Uterus (tissue), 4 donors: ENCODE data around the gene THSD7B. TPM values are rescaled to one million over a fixed set of nuclear protein-coding genes. Genes with fewer than 3 reads are reported as not detected.
"Not testable (repeated sequence)": the region's sequence is repeated elsewhere in the genome, so short reads cannot be mapped to it uniquely, and the experiment has no call there.

Source experiments
- DNase-seq, 2 donors: peaks; one replicate each; pipeline ENCODE4 v3.0.0-alpha.2; 2019 to 2020
- H3K27ac ChIP-seq, 2 donors: fragments of 200-600 bp; sonication (generic); 1 replicate in 1 of 2; 2 replicates in 1 of 2; pipeline ENCODE4 v1.5.1; 2016 to 2018
- H3K27me3 ChIP-seq, 2 donors: fragments of 200-600 bp; sonication (generic); one replicate each; pipeline ENCODE4 v1.5.1; 2018 to 2019; ENCODE audit warnings: control low read depth in 1 of 2
- H3K36me3 ChIP-seq, 2 donors: fragments of 200-600 bp; sonication (generic); one replicate each; pipeline ENCODE4 v1.5.1; 2019; ENCODE audit warnings: control low read depth in 1 of 2
- H3K4me1 ChIP-seq, 2 donors: fragments of 200-600 bp; sonication (generic); one replicate each; pipeline ENCODE4 v1.5.1; 2018 to 2019; ENCODE audit warnings: control low read depth in 1 of 2
- H3K4me3 ChIP-seq, 2 donors: fragments of 200-600 bp; sonication (generic); 1 replicate in 1 of 2; 2 replicates in 1 of 2; pipeline ENCODE4 v1.5.1; 2018 to 2019; ENCODE audit warnings: mild to moderate bottlenecking in 1 of 2
- H3K9me3 ChIP-seq, 2 donors: fragments of 200-600 bp; sonication (generic); one replicate each; pipeline ENCODE4 v1.5.1; 2019; ENCODE audit warnings: control low read depth in 1 of 2
- CTCF ChIP-seq, 4 experiments: fragments of 200-600 bp in 2 of 4; fragments of 450-650 bp in 2 of 4; sonication (generic) in 2 of 4; IDR thresholded peaks; one replicate each; pipeline ENCODE4 v1.5.1; 2016 to 2019; ENCODE audit warnings: antibody characterized with exemption in 4 of 4, mild to moderate bottlenecking in 2 of 4, moderate library complexity in 1 of 4
- POLR2A ChIP-seq, 2 donors: fragments of 450-650 bp; IDR thresholded peaks; one replicate each; pipeline ENCODE4 v1.6.1; 2016; ENCODE audit warnings: antibody characterized with exemption in 2 of 2, mild to moderate bottlenecking in 1 of 2, moderate library complexity in 1 of 2
- intact Hi-C: fragments of 100-400 bp; cut with DNase I; formaldehyde crosslinking; loops from one replicate; pipeline ENCODE4 v1.15.1; 2023; ENCODE audit warnings: low total_unique reads
- total RNA-seq, 4 donors: library from RNA; depleted of rRNA in 3 of 4; stranded (reverse); fragments of >200 nt in 3 of 4; gene quantifications; one replicate each; pipeline versions ENCODE4 v1.1.0 to v1.2.4, GENCODE V29; 2014 to 2023
- donor health status: DM: yes; HTN: yes; CAD: no.

THSD7B gene
- total RNA-seq, 4 donors from 2014 or later: 0.26 to 9.6 (median 0.67) TPM; not detected in 1

- Histone ChIP-seq H3K36me3 (no peaks in the 10 kb centered on the region), H3K4me3 (no peak overlapping the region), H3K4me1 (no peaks in the 10 kb centered on the region), H3K9me3 (no peaks in the 10 kb centered on the region), H3K27me3 (no peaks in the 10 kb centered on the region), H3K27ac (no peak overlapping the region)
- TF ChIP-seq CTCF (IDR thresholded peaks at IDR 0.05) (no peak), POLR2A (IDR thresholded peaks at IDR 0.05) (no peak)
- no peak for DNase-seq
- intact Hi-C loops: no loop called here
Observed at GRCh38 chr2:137693534-137693933, 928.2 kb downstream of the THSD7B start.

- H3K9me3 ChIP-seq: peaks cover 0 to 2% of the 10 kb centered on the region in 2 donors
- DNase-seq: no peak
- no peak for TF ChIP-seq CTCF (IDR thresholded peaks at IDR 0.05)
- no peak for TF ChIP-seq POLR2A (IDR thresholded peaks at IDR 0.05)
- no peaks in the 10 kb centered on the region for H3K36me3 ChIP-seq
- H3K27me3 ChIP-seq: no peaks in the 10 kb centered on the region
- H3K4me3 ChIP-seq: no peak overlapping the region
- no peak overlapping the region for H3K27ac ChIP-seq
- intact Hi-C loops: no loop called here
- H3K4me1 ChIP-seq: no peaks in the 10 kb centered on the region
Observed at GRCh38 chr2:137696916-137697315, 931.6 kb downstream of the THSD7B start.

DNA sequence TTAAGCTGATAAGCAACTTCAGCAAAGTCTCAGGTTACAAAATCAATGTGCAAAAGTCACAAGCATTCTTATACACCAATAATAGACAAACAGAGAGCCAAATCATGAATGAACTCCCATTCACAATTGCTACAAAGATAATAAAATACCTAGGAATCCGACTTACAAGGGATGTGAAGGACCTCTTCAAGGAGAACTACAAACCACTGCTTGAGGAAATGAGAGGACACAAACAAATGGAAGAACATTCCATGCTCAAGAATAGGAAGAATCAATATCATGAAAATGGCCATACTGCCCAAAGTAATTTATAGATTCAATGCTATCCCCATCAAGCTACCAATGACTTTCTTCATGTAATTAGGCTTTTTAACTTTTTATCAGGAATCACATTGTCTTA, 934.9 kb downstream of the THSD7B start:
- DNase-seq, H3K4me1 ChIP-seq, H3K36me3 ChIP-seq, H3K27me3 ChIP-seq, intact Hi-C loops, H3K4me3 ChIP-seq, H3K27ac ChIP-seq, H3K9me3 ChIP-seq: not testable (repeated sequence)

- no peak overlapping the region for H3K27ac ChIP-seq
- H3K27me3 ChIP-seq: no peaks in the 10 kb centered on the region
- TF ChIP-seq POLR2A (IDR thresholded peaks at IDR 0.05) (no peak), CTCF (IDR thresholded peaks at IDR 0.05) (no peak)
- no peaks in the 10 kb centered on the region for H3K4me1 ChIP-seq
- DNase-seq: no peak
- H3K36me3 ChIP-seq: no peaks in the 10 kb centered on the region
- H3K9me3 ChIP-seq: peaks cover 0 to 4% of the 10 kb centered on the region in 2 donors
- H3K4me3 ChIP-seq: no peak overlapping the region
- intact Hi-C loops: no loop called here
Observed at GRCh38 chr2:137700681-137701080, 935.3 kb downstream of the THSD7B start.

DNA sequence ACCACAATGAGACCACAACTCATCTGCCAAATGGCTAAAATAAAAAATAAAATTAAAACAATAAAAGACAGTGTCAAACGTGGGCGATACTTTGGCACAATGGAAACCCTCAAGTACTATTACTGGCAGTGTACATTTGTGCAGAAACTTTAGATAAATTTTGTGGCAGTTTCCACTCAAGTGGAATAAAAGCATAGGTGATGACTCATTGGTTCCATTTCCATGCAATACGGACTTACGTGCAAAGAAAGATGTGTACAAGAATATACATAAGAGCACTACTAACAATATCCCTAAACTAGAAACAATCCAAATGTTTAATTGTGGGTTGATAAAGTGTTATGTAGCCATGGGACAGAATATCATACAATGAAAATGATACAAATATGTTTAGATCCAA, 940.0 kb downstream of the THSD7B start:
- Histone ChIP-seq H3K27ac (no peak overlapping the region), H3K4me3 (no peak overlapping the region), H3K9me3 (peaks cover 0 to 4% of the 10 kb centered on the region in 2 donors), H3K27me3 (no peaks in the 10 kb centered on the region), H3K36me3 (no peaks in the 10 kb centered on the region), H3K4me1 (no peaks in the 10 kb centered on the region)
- intact Hi-C loops: no loop called here
- no peak for DNase-seq
- no peak for TF ChIP-seq POLR2A (IDR thresholded peaks at IDR 0.05)
- TF ChIP-seq CTCF (IDR thresholded peaks at IDR 0.05): no peak
